Measurements from ENCODE around the gene RBMS1.

- TF ChIP-seq CTCF (IDR thresholded peaks at IDR 0.05) (no peak), POLR2A (IDR thresholded peaks at IDR 0.05) (no peak)
These were observed 99.5 kb downstream of the RBMS1 start for GRCh38 chr2:160394153-160394552.

All from right lobe of liver (tissue), 4 donors.